NCI-H82 treated with DMSO at 0.1 percent for 48 hours (cell line): ENCODE data around the gene TCF4.

Experiments used
- DNase-seq: peaks from one replicate; lab custom pipeline; 2025; ENCODE audit not compliant: unreplicated experiment; lab: John Stamatoyannopoulos, UW

TCF4 gene

GRCh38 chr18:55585920-55586561 lies 2.0 kb downstream of the TCF4 start:
- DNase-seq, result no peak

GRCh38 chr18:55585065-55585919 lies 2.7 kb downstream of the TCF4 start:
- DNase-seq, result no peak

- DNase-seq, result no peak
Measured at GRCh38 chr18:55584201-55584600, 3.8 kb downstream of the TCF4 start.

GRCh38 chr18:55582325-55582724 lies 5.7 kb downstream of the TCF4 start:
- no peak for DNase-seq

GRCh38 chr18:55579501-55580270 lies 8.3 kb downstream of the TCF4 start:
- DNase-seq, result no peak

GRCh38 chr18:55577812-55578539 lies 10.0 kb downstream of the TCF4 start:
- DNase-seq, result no peak

- DNase-seq, result no peak
Measured at GRCh38 chr18:55576001-55576400, 12.0 kb downstream of the TCF4 start.

GRCh38 chr18:55575066-55575465 lies 12.9 kb downstream of the TCF4 start:
- DNase-seq, result no peak

GRCh38 chr18:55573386-55573785 lies 14.6 kb downstream of the TCF4 start:
- no peak for DNase-seq

GRCh38 chr18:55570966-55571365 lies 17.0 kb downstream of the TCF4 start:
- DNase-seq, result no peak

GRCh38 chr18:55566456-55566935 lies 21.5 kb downstream of the TCF4 start:
- DNase-seq, result no peak

GRCh38 chr18:55559739-55560138 lies 28.3 kb downstream of the TCF4 start:
- DNase-seq, result no peak

- DNase-seq, result no peak
Measured at GRCh38 chr18:55557211-55557610, 30.8 kb downstream of the TCF4 start.

GRCh38 chr18:55555395-55556027 lies 32.5 kb downstream of the TCF4 start:
- DNase-seq, result no peak

- no peak for DNase-seq
Measured at GRCh38 chr18:55552526-55553189, 35.3 kb downstream of the TCF4 start.

GRCh38 chr18:55551227-55551626 lies 36.8 kb downstream of the TCF4 start:
- DNase-seq, result no peak

- no peak for DNase-seq
Measured at GRCh38 chr18:55550471-55550870, 37.5 kb downstream of the TCF4 start.

- DNase-seq, result no peak
Measured at GRCh38 chr18:55549474-55550104, 38.4 kb downstream of the TCF4 start.

GRCh38 chr18:55547705-55548056 lies 40.3 kb downstream of the TCF4 start:
- DNase-seq, result no peak
